VCaP (cell line): ENCODE results near the gene DEF6.

Source experiments
- H3K27ac ChIP-seq: fragments of 450-650 bp; 2 replicates; pipeline ENCODE4 v1.5.1; 2017
- CTCF ChIP-seq: fragments of 450-650 bp; conservative IDR thresholded peaks from 2 replicates; pipeline ENCODE4 v1.5.1; 2017; ENCODE audit warnings: mild to moderate bottlenecking, moderate library complexity

The DEF6 gene

DNA sequence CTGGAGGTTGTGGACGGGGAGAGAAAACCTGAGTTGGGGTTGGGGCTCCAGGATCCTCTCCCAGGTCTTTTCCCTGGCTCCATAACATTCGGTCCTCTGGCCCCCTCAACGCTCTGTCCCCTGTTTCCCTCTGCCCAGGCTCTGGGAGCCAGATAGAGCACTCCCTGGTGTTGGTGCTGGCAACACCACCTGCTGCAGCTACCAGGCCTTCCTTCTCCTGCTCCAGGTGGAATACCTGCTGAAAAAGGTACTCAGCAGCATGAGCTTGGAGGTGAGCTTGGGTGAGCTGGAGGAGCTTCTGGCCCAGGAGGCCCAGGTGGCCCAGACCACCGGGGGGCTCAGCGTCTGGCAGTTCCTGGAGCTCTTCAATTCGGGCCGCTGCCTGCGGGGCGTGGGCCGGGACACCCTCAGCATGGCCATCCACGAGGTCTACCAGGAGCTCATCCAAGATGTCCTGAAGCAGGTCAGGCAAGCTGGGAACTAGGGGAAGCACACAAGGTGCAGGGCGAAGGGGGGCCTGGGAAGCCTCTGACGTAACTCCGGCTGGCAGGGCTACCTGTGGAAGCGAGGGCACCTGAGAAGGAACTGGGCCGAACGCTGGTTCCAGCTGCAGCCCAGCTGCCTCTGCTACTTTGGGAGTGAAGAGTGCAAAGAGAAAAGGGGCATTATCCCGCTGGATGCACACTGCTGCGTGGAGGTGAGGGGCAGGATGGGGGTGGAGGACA is 14.6 kb downstream of the DEF6 start:
- H3K27ac ChIP-seq: no peak overlapping the region

DNA sequence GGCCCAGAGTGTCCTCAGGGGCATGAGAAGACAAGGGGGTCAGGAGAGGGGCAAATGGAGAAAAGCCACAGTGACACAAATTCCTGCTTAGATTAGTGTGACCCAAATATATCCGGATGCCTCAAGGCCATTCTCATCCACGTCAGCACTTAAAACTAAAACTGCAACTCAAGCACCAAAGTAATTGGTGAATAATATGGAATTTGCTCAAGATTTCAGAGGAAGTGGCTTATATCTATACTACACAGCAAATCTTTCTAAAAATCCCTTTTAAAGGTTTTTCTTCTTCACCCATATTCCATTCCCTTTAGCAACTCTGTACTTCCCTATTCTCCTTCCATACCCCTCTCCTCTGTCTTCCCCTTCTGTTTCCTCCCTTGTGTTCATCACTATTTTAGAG is 15.2 kb downstream of the DEF6 start:
- no peak for TF ChIP-seq CTCF
- H3K27ac ChIP-seq: no peak overlapping the region

More for the DNA sequence above, 14.6 kb downstream of the DEF6 start:
- TF ChIP-seq CTCF: no peak

DNA sequence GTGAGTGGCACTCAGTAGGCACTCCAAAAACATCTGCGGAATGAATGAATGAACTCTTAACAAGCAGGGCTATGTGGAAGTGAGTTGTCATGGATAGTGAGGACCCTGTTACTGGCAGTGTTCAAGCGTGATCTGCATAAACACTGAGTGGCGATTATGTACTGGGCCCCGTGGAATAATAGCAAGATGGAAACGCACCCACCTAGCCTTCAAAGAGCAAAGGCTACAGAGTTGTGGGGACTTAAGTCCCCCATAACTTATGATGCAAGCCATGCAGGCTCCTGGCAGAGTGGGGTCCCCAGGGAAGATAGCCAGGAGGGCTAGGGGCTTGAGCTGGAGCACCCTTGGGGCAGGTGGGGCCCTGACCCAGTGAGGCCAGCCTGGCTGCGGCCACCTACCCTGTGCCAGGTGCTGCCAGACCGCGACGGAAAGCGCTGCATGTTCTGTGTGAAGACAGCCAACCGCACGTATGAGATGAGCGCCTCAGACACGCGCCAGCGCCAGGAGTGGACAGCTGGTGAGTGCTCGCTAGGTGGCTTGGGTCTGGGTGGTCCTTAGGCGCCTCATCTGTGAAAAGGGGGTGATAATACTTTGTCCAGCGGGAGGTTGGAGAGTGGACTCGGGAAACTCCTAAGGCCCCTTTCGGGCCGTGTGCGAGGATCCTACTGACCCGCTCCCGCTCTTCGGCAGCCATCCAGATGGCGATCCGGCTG is 20.0 kb downstream of the DEF6 start:
- peak overlapping the region; percentile 75 for H3K27ac ChIP-seq
- TF ChIP-seq CTCF: peak; percentile 12; the same call in 1 of the 2 replicates

GRCh38 chr6:35318196-35319171 is 20.9 kb downstream of the DEF6 start:
- no peak for TF ChIP-seq CTCF
- H3K27ac ChIP-seq: peak overlapping the region; percentile 75

GRCh38 chr6:35319346-35320030 is 21.9 kb downstream of the DEF6 start:
- no peak overlapping the region for H3K27ac ChIP-seq
- TF ChIP-seq CTCF: no peak

DNA sequence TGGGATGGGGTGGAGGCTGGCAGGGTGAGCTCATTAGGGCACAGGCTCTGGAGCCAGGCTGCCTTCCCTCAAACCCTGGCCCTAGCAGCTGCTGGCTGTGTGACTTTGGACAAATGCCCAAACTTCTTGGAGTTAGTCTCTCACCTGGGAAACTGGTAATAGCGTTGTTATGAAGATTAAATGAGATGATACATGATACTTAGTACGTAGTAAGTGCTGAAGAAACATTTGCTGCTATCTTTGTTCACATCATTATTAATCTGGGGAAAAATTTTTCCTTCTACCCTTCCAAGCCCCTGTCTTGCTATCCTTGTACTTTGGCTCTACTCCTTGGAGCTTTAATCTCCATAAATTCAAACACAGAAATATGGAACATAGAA is 22.4 kb downstream of the DEF6 start:
- no peak for TF ChIP-seq CTCF
- H3K27ac ChIP-seq: no peak overlapping the region
